Measurements from ENCODE around the gene KIAA1614.

The KIAA1614 gene, protein sequence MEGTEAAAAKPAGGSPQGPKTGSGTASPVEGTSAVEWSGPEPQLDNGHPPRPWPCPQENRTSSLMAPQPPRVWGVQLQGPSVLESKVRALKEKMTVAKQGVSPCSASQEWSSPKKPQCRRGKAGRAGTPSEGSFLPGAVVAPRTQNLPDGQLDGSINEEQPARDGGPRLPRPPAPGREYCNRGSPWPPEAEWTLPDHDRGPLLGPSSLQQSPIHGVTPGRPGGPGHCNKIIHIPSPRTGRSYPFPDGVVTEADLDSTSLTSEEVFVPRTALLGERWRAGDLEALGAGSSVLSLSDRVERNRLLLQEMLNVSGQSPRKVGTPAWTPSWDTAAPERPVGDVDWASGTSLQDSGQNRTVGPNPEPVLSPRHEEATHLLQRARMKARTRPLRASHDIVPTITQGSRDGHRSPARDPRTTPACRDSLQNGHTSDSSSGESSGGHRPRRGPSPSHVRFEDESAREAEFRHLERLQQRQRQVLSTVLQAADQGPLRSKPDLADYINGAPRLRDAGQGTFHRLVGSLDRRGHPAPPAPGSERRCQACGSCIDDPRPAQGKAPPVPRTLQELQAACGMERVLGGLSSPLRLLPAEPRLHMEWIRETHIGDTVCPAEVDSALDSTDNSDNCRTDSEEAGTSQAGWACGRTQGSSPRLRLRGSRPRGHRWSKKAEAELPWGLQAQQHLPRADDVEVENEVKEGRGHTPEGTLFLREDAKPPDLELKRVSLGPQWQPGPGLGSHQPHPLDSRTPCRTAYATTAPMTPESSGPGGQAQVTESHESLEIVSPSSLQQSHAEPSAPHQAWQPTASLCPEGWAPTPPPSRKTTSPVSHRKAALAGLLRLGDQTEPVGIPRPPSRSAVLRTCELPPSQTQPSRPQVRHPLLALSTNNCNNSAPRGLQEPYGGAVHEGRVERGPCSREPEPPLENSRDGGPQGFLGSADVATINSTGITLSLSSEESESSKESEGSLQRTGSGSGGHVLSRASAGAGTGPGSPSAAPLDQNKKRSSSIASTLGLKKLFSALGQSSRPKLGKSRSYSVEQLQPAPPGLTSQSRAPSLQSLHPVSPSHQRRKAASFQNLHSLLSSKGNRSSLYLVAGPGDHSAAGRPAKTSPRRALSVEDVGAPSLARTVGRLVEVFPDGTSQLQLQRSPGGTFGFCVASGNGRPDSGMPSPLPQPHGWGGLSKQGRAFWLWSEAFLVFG

DNA sequence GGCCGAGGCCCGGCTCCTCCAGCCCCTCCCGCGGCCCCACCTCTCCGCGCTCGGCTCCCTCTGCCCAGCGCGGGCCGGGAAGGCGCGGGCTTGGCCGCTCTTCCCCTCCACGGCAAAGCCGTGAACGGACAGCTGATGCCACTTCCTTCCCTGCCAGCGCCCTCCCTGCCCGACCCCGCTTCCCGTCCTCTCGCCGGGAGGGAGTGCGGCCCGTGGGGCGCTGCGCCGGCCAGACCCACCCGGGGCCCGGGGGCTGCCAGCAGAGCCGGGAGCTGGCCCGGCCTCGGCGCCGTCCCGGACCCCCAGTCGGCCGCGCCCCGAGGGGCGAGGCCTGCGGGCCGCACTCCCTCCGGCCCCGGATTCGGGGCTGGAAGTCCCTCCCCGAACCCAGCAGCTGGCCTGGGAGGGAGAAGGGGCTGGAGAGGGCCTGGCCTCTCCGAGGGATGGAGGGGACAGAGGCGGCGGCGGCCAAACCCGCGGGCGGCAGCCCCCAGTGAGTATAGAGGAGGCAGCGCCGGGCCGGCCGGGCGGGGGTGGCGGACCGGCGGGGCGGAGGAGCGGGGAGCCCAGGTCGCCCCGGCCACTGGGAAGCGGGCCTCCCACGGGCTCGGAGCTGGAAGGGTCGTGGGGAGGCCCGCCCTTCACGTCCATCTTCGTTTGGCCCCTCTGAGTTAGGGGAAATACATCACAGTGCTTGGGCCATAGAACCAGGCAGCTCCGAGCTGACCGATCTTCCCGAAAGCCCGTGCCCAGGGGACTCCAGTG is at the start of gene KIAA1614:
TSS of gene KIAA1614 (plus strand) at position 97 of the 765 bp plus-strand sequence. CDS start at position 444, 347 bp downstream.
- no peak for DNase-seq (ENCODE audit: low read depth)

DNA sequence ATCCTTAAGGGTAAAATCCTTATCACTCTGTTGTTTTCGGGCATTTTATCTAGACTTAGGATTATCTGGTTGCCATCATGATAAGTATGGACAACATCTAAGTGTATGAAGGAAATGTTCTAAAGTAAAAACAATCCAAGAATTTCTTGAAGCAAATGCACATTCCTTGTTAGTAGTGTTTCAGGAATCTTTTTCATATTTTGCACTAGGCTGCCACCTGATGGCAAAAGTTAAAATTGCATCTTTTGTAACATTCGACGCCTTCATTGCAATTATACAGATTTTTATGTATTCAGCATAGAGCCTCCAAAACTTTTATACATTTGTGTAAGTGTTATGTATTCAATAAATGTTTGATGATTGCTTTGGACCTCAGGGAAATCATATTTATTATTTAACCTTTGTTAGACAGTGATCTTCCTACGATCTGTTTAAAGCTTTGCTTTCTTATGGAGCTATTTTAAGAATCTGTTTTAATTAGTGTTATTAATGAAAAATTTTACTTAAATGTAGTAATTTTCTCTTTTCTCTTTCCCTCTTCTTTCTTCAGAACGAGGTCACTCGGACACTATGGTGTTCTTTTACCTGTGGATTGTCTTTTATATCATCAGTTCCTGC is 49.4 kb upstream of the KIAA1614 start:
- DNase-seq (ENCODE audit: low read depth): no peak

DNA sequence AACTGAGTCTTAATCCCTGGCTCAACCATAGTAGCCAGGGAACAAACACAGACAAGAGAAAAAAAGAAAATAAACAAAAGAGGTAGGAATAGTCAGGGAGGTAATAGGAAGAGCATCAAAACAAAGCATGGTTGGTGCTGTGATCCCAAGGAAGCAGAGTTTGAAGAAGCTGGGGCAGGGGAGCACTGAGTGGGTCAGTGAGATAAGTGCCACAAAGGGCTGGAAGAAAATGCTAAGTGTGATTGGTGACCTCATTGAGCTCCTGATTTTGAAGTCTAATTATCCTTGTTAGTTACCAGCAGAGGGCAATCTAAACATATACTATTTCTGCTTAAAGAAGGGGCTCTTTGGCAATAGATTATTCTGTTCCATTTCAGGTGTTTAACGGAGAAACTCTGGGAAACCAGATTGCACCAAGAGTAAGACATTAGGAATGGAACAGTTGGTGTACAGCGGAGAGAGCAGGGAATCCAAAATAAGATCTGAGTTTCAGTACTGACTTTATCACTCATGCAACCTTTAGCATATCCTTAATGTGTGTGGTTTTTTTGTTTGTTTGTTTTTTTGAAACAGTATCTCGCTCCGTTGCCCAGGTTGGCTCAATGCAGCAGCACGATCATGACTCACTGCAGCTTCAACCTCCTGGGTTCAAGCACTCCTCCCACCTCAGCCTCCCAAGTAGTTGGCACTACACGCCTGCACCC is 30.7 kb upstream of the KIAA1614 start:
- no peak for DNase-seq (ENCODE audit: low read depth)

- DNase-seq (ENCODE audit: low read depth): no peak
Measured at GRCh38 chr1:180884588-180885300, 28.0 kb upstream of the KIAA1614 start.

DNA sequence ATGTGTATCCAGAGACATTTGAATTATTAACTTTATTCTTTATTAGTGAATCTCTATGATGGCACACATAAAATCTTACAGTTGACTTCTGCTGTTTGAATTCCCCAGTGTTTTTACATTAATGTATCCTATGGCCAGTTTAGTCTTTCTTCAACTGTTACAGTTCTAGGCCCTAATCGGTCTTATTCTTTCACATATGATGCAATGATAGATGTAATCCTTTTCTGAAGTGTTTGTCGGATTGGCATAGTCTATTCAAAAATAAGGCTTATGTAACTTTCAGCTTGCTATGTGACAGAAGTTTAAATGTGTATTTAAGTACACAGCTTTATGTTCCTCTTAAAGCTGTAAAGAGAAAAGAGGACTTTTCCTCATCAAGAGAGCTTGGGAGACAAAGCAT is 26.4 kb upstream of the KIAA1614 start:
- no peak for DNase-seq (ENCODE audit: low read depth)

DNA sequence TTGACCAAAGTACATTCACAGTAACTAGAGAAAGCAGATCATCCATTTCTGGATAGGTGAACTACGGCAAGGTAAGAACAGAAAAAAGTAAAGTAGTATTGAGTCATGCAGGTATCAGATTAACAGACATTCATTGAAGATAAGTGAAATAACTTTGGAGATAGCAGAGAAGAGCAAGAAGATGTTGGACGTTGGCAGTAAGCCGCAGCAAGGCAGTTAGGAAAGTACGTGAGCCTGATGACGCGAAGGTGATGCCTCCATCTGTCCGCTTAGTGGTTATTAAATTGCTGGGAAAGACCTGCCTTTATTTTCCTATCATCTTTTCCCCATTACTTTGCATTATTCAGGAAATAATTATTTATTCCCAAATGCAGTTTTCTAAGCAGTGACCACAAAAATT is 24.9 kb upstream of the KIAA1614 start:
- DNase-seq (ENCODE audit: low read depth): no peak

- DNase-seq (ENCODE audit: low read depth): no peak
Measured at GRCh38 chr1:180888870-180889269, 23.8 kb upstream of the KIAA1614 start.

- DNase-seq (ENCODE audit: low read depth): no peak
Measured at GRCh38 chr1:180889325-180889724, 23.4 kb upstream of the KIAA1614 start.

GRCh38 chr1:180892272-180892671 is 20.4 kb upstream of the KIAA1614 start:
- no peak for DNase-seq (ENCODE audit: low read depth)

- no peak for DNase-seq (ENCODE audit: low read depth)
Measured at GRCh38 chr1:180892675-180893074, 20.0 kb upstream of the KIAA1614 start.

- DNase-seq (ENCODE audit: low read depth): no peak
Measured at GRCh38 chr1:180893614-180894013, 19.1 kb upstream of the KIAA1614 start.

DNA sequence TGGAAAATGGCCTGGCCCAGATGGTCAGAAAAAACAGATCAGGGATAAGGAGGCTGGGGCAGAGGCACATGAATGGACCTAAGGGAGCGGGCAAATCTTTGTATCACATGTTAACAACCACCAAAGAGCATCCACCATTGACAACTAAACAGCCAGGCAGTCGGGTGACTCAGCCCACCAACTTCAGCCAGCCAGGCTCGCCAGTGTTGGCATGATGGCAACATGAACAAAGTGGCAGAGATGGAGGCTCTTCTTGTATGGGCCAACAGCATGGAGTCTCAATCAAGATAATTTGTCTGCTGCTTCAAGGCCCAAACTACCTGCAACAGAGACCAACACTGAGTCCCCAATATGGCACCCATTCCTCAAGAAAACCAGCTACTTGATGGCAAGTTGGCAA is 16.5 kb upstream of the KIAA1614 start:
- no peak for DNase-seq (ENCODE audit: low read depth)

GRCh38 chr1:180898441-180899219 is 14.1 kb upstream of the KIAA1614 start:
- no peak for DNase-seq (ENCODE audit: low read depth)

DNA sequence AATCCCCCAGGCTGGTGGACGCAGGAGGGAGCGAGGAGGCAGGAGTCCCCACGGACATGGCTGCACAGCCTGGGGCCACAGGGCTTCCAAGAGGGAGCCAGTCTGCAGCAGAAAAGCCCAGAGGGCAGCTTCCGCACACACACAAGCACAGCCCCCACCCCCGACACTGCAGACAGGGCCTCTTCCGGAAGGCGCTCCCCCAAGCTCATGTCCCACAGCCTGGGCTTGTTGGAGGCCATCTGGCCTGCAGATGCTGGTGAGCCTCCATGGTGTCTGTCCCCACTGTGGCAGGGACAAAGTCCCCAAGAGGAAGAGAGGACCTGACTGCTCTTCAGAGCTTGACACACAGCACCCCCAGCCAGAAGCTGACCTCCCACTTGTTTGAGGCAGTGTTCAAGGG is 13.4 kb upstream of the KIAA1614 start:
- no peak for DNase-seq (ENCODE audit: low read depth)

DNA sequence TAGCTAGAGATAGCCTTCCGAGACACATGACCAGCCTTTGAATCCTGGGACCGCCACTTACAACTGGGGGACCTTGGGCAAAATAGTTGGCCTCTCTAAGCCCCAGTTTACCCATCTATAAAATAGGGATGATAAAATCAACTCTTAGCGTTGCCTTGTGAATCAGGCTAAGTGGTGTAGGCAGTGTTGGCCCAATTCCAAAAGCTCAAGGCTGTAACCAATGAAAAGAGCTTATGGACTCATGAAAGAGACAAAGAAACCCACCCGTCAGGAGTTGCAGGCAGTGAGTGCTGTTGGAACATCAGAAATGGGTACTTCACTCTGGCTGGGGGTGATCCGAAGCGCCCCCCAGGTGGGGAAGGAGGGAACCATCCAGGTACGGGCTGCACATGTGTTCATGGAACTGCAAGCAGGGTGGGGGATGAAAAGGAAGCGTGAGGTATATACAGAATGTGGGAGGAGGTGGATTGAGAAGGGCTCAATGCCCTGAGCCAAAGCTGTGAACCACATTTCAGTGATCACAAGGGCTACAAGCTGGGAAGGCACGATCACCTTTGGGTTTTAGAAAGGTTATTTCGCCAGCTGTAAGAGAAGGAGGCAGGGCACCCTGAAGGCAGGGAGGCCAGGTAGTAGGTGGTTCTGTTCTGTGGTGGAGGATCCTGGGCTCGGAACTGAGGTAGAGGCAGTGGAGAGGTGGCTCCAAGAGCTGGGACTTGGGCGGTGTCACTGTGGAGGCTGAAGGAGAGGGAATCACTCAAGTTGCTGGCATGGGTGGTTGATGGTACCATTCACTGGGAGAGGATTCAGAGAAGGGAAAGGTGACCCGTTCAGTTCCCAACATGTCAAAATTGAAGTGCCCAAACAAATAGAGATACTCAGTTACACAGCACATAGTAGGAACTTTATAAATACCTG is 11.4 kb upstream of the KIAA1614 start:
- no peak for DNase-seq (ENCODE audit: low read depth)

DNA sequence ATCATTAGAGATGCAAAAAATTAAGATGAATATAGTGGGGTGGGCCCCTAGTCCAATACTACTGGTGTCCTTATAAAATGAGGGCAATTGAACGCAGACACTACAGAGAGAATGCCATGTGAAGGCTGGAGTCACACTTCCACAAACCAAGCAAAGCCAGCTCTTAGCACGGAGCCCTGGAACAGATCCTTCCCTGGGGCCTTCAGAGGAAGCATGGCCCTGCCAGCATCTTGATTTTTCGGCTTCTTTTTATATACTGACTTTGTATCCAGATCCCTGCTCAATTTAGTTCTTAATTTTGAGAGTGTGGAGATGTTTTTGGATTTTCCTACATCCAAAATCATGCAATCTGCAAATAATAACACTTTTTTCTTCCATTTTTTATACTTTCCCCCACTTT is 10.2 kb upstream of the KIAA1614 start:
- no peak for DNase-seq (ENCODE audit: low read depth)

DNA sequence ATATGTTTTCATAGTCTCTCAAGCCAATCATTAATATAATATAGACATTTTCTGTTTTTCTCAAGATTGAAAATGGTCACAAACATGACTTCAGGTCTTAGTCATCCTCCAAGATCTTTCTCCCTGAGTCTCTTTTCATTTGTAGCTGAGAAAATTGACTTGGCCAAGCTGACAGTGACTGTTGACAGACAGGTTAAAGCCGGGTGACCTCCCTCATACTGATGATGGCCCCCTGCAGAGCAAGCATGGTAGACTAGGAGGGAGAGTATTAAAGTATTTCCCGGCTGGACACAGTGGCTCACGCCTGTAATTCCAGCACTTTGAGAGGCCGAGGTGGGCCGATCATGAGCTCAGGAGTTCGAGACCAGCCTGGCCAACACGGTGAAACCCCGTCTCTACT is 6.8 kb upstream of the KIAA1614 start:
- no peak for DNase-seq (ENCODE audit: low read depth)

GRCh38 chr1:180906511-180906910 is 6.2 kb upstream of the KIAA1614 start:
- DNase-seq (ENCODE audit: low read depth): no peak
